HEK293 (cell line): ENCODE measurements around the gene DNAJB1.

Experiments
- CTCF ChIA-PET: fragments of 350-600 bp; formaldehyde crosslinking; extraction: SDS; loops from one replicate; lab custom pipeline; 2021; ENCODE audit warnings: antibody characterized with exemption; lab: Yijun Ruan, JAX
- POLR2A ChIA-PET: fragments of 300-600 bp; formaldehyde crosslinking; extraction: SDS; loops from one replicate; lab custom pipeline; 2020; ENCODE audit warnings: antibody characterized with exemption, inconsistent platforms; lab: Yijun Ruan, JAX
- H3K27ac ChIP-seq: fragments of 200-500 bp; sonication (Bioruptor generic); 2 replicates; pipeline ENCODE4 v1.5.1; 2014; ENCODE audit warnings: low read depth, low read length, control low read depth, inconsistent platforms; ENCODE audit errors: extremely low read depth
- H3K36me3 ChIP-seq, 2 experiments: fragments of 200-500 bp in 1 of 2; sonication (Bioruptor generic) in 1 of 2; 1 replicate in 1 of 2; 2 replicates in 1 of 2; pipeline ENCODE4 v1.5.1; 2014 to 2017; ENCODE audit warnings: inconsistent platforms in 2 of 2, low read length in 2 of 2; ENCODE audit not compliant: control insufficient read depth in 2 of 2, insufficient read depth in 1 of 2
- H3K4me1 ChIP-seq: fragments of 200-500 bp; sonication (Bioruptor generic); 2 replicates; pipeline ENCODE4 v1.5.1; 2014; ENCODE audit warnings: mild to moderate bottlenecking, low read length, inconsistent platforms; ENCODE audit not compliant: control insufficient read depth, insufficient read depth
- H3K4me3 ChIP-seq: 2 replicates; pipeline ENCODE4 v1.5.1; 2011; ENCODE audit warnings: low read depth, mild to moderate bottlenecking, control low read depth, low read length, moderate library complexity
- H3K9me3 ChIP-seq: fragments of 200-500 bp; sonication (Bioruptor generic); 2 replicates; pipeline ENCODE4 v1.5.1; 2014; ENCODE audit warnings: low read depth, low read length, inconsistent platforms; ENCODE audit not compliant: control insufficient read depth, insufficient read depth
- EGR2 ChIP-seq: fragments of 450-650 bp; formaldehyde crosslinking; IDR thresholded peaks from 2 replicates; pipeline ENCODE4 v1.5.1; 2016; ENCODE audit warnings: low read depth, missing biosample characterization, missing genetic modification characterization
- GFI1B ChIP-seq: fragments of 450-650 bp; formaldehyde crosslinking; IDR thresholded peaks from 2 replicates; pipeline ENCODE4 v1.5.1; 2016; ENCODE audit warnings: missing biosample characterization, missing genetic modification characterization
- HIC1 ChIP-seq: fragments of 450-650 bp; formaldehyde crosslinking; IDR thresholded peaks from 2 replicates; pipeline ENCODE4 v1.5.1; 2016; ENCODE audit warnings: missing biosample characterization, missing genetic modification characterization
- KLF1 ChIP-seq: fragments of 450-650 bp; formaldehyde crosslinking; IDR thresholded peaks from 2 replicates; pipeline ENCODE4 v1.5.1; 2016; ENCODE audit warnings: missing biosample characterization, missing genetic modification characterization
- SCRT1 ChIP-seq: fragments of 450-650 bp; formaldehyde crosslinking; IDR thresholded peaks from 2 replicates; pipeline ENCODE4 v1.5.1; 2016; ENCODE audit warnings: missing biosample characterization, missing genetic modification characterization, borderline replicate concordance
- SCRT2 ChIP-seq: fragments of 450-650 bp; formaldehyde crosslinking; IDR thresholded peaks from 2 replicates; pipeline ENCODE4 v1.5.1; 2016; ENCODE audit warnings: missing biosample characterization, missing genetic modification characterization
- ZBTB21 ChIP-seq: fragments of 450-650 bp; formaldehyde crosslinking; IDR thresholded peaks from 2 replicates; pipeline ENCODE4 v1.5.1; 2017; ENCODE audit warnings: missing biosample characterization, missing genetic modification characterization
- ZFHX2 ChIP-seq: fragments of 450-650 bp; formaldehyde crosslinking; conservative IDR thresholded peaks from 2 replicates; pipeline ENCODE4 v1.5.1; 2016; ENCODE audit warnings: missing biosample characterization, missing genetic modification characterization
- ZFP41 ChIP-seq: fragments of 450-650 bp; formaldehyde crosslinking; IDR thresholded peaks from 2 replicates; pipeline ENCODE4 v1.5.1; 2016; ENCODE audit warnings: missing biosample characterization, missing genetic modification characterization, borderline replicate concordance
- ZIC2 ChIP-seq: fragments of 450-650 bp; formaldehyde crosslinking; IDR thresholded peaks from 2 replicates; pipeline ENCODE4 v1.5.1; 2016; ENCODE audit warnings: missing biosample characterization, missing genetic modification characterization
- ZNF366 ChIP-seq: fragments of 450-650 bp; formaldehyde crosslinking; conservative IDR thresholded peaks from 2 replicates; pipeline ENCODE4 v1.5.1; 2016; ENCODE audit warnings: missing biosample characterization, missing genetic modification characterization
- ZNF398 ChIP-seq: fragments of 450-650 bp; formaldehyde crosslinking; IDR thresholded peaks from 2 replicates; pipeline ENCODE4 v1.5.1; 2017; ENCODE audit warnings: missing biosample characterization, missing genetic modification characterization
- ZNF449 ChIP-seq: fragments of 450-650 bp; formaldehyde crosslinking; IDR thresholded peaks from 2 replicates; pipeline ENCODE4 v1.5.1; 2017; ENCODE audit warnings: missing biosample characterization, mild to moderate bottlenecking, missing genetic modification characterization, moderate library complexity
- ZNF596 ChIP-seq: fragments of 450-650 bp; IDR thresholded peaks from 2 replicates; pipeline ENCODE4 v1.5.0; 2018; ENCODE audit warnings: missing biosample characterization, mild to moderate bottlenecking, missing genetic modification characterization, moderate library complexity
- ZNF600 ChIP-seq: fragments of 450-650 bp; formaldehyde crosslinking; IDR thresholded peaks from 2 replicates; pipeline ENCODE4 v1.5.1; 2016; ENCODE audit warnings: missing biosample characterization, missing genetic modification characterization
- ZNF610 ChIP-seq: fragments of 450-650 bp; formaldehyde crosslinking; IDR thresholded peaks from 2 replicates; pipeline ENCODE4 v1.5.1; 2016; ENCODE audit warnings: missing biosample characterization, missing genetic modification characterization, borderline replicate concordance
- ZNF621 ChIP-seq: fragments of 450-650 bp; formaldehyde crosslinking; IDR thresholded peaks from 2 replicates; pipeline ENCODE4 v1.5.1; 2017; ENCODE audit warnings: missing biosample characterization, missing genetic modification characterization
- ZNF76 ChIP-seq: fragments of 450-650 bp; formaldehyde crosslinking; IDR thresholded peaks from 2 replicates; pipeline ENCODE4; 2016; ENCODE audit warnings: low read depth, missing biosample characterization, missing genetic modification characterization, borderline replicate concordance
- ZNF791 ChIP-seq: fragments of 450-650 bp; formaldehyde crosslinking; IDR thresholded peaks from 2 replicates; pipeline ENCODE4 v1.5.1; 2016; ENCODE audit warnings: missing biosample characterization, missing genetic modification characterization
- ZSCAN5A ChIP-seq: fragments of 450-650 bp; formaldehyde crosslinking; IDR thresholded peaks from 2 replicates; pipeline ENCODE4 v1.5.1; 2016; ENCODE audit warnings: missing biosample characterization, missing genetic modification characterization
- TF ChIP-seq, protein P1 (sequence below): fragments of 450-650 bp; formaldehyde crosslinking; IDR thresholded peaks from 2 replicates; pipeline ENCODE4 v1.5.1; 2017; ENCODE audit warnings: missing biosample characterization, missing genetic modification characterization
- TF ChIP-seq, protein P2 (sequence below): fragments of 450-650 bp; formaldehyde crosslinking; IDR thresholded peaks from 2 replicates; pipeline ENCODE4 v1.5.1; 2016; ENCODE audit warnings: missing biosample characterization, missing genetic modification characterization

The DNAJB1 gene

GRCh38 chr19:14554382-14554812 is 36.2 kb upstream of the DNAJB1 start (continued):
- TF ChIP-seq, protein P1, sequence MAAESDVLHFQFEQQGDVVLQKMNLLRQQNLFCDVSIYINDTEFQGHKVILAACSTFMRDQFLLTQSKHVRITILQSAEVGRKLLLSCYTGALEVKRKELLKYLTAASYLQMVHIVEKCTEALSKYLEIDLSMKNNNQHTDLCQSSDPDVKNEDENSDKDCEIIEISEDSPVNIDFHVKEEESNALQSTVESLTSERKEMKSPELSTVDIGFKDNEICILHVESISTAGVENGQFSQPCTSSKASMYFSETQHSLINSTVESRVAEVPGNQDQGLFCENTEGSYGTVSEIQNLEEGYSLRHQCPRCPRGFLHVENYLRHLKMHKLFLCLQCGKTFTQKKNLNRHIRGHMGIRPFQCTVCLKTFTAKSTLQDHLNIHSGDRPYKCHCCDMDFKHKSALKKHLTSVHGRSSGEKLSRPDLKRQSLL (tag by site-specific recombination) = no peak
- TF ChIP-seq ZSCAN5A (tag by site-specific recombination) = no peak
- TF ChIP-seq ZFHX2 (tag by site-specific recombination) = peak; percentile 77
- no peak for TF ChIP-seq ZNF449 (tag by site-specific recombination)
- no peak for TF ChIP-seq ZFP41 (tag by site-specific recombination)
- TF ChIP-seq HIC1 = no peak
- TF ChIP-seq ZNF398 (tag by site-specific recombination) = no peak
- TF ChIP-seq ZBTB21 (tag by site-specific recombination) = no peak
- no peak for TF ChIP-seq ZNF791 (tag by site-specific recombination)
- peak; percentile 75; the same call in 1 of the 2 replicates for TF ChIP-seq KLF1
- TF ChIP-seq ZNF610 = no peak
- TF ChIP-seq ZNF366 (tag by site-specific recombination) = 0 out of 2 replicates have a peak, but pooled peaks have one; percentile 17
- TF ChIP-seq EGR2 (tag by site-specific recombination) = peak; percentile 73
- TF ChIP-seq ZNF600 (tag by site-specific recombination) = 0 out of 2 replicates have a peak, but pooled peaks have one; percentile 46
- no peak for TF ChIP-seq GFI1B (tag by site-specific recombination)
- TF ChIP-seq ZNF621 (tag by site-specific recombination) = no peak
- TF ChIP-seq, protein P2, sequence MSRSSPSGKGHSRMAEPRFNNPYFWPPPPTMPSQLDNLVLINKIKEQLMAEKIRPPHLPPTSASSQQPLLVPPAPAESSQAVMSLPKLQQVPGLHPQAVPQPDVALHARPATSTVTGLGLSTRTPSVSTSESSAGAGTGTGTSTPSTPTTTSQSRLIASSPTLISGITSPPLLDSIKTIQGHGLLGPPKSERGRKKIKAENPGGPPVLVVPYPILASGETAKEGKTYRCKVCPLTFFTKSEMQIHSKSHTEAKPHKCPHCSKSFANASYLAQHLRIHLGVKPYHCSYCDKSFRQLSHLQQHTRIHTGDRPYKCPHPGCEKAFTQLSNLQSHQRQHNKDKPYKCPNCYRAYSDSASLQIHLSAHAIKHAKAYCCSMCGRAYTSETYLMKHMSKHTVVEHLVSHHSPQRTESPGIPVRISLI (tag by site-specific recombination) = no peak
- no peak for TF ChIP-seq ZNF76

GRCh38 chr19:14553939-14554243 is 35.7 kb upstream of the DNAJB1 start:
- Histone ChIP-seq H3K36me3 (peaks cover 0 to 4% of the 10 kb centered on the region in 2 experiments; a peak in 2 of 3 replicates), H3K27ac (no peak overlapping the region)
- POLR2A ChIA-PET = interaction anchor here (0.9 to 1.8 kb wide), 4 partner anchors 9 to 37 kb away, joined by 3 to 4 read pairs (median 4); partner anchors contain the start of gene DNAJB1
- peak; percentile 93 for TF ChIP-seq SCRT2 (tag by site-specific recombination)
- TF ChIP-seq ZNF596 = no peak
- peak; percentile 73; the same call in 1 of the 2 replicates for TF ChIP-seq SCRT1 (tag by site-specific recombination)
- peak; percentile 83 for TF ChIP-seq ZIC2
- TF ChIP-seq, all 188 proteins: peak for 3
- Histone ChIP-seq H3K4me1 (peaks cover 8% of the 10 kb centered on the region; the same call in 1 of the 2 replicates), H3K4me3 (no peak overlapping the region), H3K9me3 (no peaks in the 10 kb centered on the region)
- CTCF ChIA-PET = interaction anchor here (0.6 to 5.0 kb wide), 6 partner anchors 10 to 81 kb away, joined by 3 to 37 read pairs (median 5); no protein-coding TSS in a partner anchor
